ENCODE results near the gene RHNO1. TPM values are rescaled to one million over a fixed set of nuclear protein-coding genes. Genes with fewer than 3 reads are reported as not detected.
A peak's percentile ranks its signal among the peaks of the same experiment; 100 is the strongest.

RHNO1 gene
- total and polyA plus RNA-seq, 4 donors = 11.0 to 19.0 (median 15.2) TPM

DNA sequence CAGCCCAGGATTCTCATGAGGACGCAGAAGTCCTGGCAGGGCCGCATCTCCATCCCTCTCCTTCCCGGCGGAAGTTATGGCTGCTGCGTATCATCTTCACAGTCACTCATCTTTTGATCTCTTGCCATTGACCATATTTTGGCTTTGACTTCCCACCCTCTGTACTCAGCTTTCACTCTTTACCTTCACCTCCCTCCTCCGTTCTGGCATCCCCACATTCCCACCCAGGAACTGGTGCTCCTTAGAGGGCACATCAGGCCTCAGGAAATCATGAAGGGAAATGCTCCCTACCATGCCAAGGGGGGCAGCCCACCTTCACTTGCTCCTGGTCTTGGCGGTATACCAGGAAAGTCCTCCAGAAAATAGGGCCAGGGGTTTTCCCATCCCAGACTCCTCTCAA lies 21.5 kb upstream of the RHNO1 start:
- ATAC-seq (ENCODE audit: insufficient read depth, low FRiP score) (no peak), DNase-seq (no peak)
- Histone ChIP-seq H3K27me3 (ENCODE audit: control insufficient read depth in 3 of 3, insufficient read depth in 3 of 3, low read length in 2 of 3) (no peaks in the 10 kb centered on the region), H3K4me3 (no peak overlapping the region), H3K9ac (ENCODE audit: insufficient read depth in 1 of 2, low read length in 2 of 2) (no peak overlapping the region), H3K4me1 (ENCODE audit: control insufficient read depth in 5 of 5, insufficient read depth in 5 of 5, low read length in 5 of 5) (no peaks in the 10 kb centered on the region), H3K27ac (ENCODE audit: low read depth in 1 of 2, low read length in 1 of 2) (no peak overlapping the region), H3K9me3 (ENCODE audit: control insufficient read depth in 4 of 4, insufficient read depth in 3 of 4, low read length in 3 of 4) (no peaks in the 10 kb centered on the region), H3K36me3 (ENCODE audit: control insufficient read depth in 4 of 4, insufficient read depth in 4 of 4, low read length in 4 of 4) (peaks cover 0 to 9% (median 5%) of the 10 kb centered on the region in 4 donors)
- 90 to 97% methylated on average over 7 of the region's 7 CpGs for WGBS, 2 donors
- TF ChIP-seq, protein P1, sequence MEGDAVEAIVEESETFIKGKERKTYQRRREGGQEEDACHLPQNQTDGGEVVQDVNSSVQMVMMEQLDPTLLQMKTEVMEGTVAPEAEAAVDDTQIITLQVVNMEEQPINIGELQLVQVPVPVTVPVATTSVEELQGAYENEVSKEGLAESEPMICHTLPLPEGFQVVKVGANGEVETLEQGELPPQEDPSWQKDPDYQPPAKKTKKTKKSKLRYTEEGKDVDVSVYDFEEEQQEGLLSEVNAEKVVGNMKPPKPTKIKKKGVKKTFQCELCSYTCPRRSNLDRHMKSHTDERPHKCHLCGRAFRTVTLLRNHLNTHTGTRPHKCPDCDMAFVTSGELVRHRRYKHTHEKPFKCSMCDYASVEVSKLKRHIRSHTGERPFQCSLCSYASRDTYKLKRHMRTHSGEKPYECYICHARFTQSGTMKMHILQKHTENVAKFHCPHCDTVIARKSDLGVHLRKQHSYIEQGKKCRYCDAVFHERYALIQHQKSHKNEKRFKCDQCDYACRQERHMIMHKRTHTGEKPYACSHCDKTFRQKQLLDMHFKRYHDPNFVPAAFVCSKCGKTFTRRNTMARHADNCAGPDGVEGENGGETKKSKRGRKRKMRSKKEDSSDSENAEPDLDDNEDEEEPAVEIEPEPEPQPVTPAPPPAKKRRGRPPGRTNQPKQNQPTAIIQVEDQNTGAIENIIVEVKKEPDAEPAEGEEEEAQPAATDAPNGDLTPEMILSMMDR (IDR thresholded peaks at IDR 0.05; ENCODE audit: control extremely low read depth, extremely low read depth) = no peak

DNA sequence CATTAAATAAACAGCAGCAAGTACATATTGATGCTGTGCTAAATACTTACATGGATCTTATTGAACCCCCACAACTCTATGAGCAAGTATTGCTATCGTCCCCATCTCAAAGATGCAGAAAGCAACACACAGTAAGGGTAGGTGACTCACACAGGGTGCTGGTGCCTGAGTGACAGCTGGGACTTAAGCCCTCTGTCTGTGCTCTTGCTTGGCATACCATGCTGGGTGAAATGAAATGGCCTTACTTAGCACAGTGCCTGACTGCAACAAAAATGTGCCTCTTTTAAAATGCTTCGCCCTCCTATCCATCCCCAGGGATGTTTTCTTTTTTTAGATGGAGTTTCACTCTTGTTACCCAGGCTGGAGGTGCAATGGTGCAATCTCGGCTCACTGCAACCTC lies 21.0 kb upstream of the RHNO1 start:
- Histone ChIP-seq H3K9ac (ENCODE audit: insufficient read depth in 1 of 2, low read length in 2 of 2) (no peak overlapping the region), H3K4me1 (ENCODE audit: control insufficient read depth in 5 of 5, insufficient read depth in 5 of 5, low read length in 5 of 5) (no peaks in the 10 kb centered on the region), H3K27ac (ENCODE audit: low read depth in 1 of 2, low read length in 1 of 2) (no peak overlapping the region), H3K4me3 (no peak overlapping the region), H3K36me3 (ENCODE audit: control insufficient read depth in 4 of 4, insufficient read depth in 4 of 4, low read length in 4 of 4) (peaks cover 0 to 9% (median 5%) of the 10 kb centered on the region in 4 donors), H3K9me3 (ENCODE audit: control insufficient read depth in 4 of 4, insufficient read depth in 3 of 4, low read length in 3 of 4) (no peaks in the 10 kb centered on the region), H3K27me3 (ENCODE audit: control insufficient read depth in 3 of 3, insufficient read depth in 3 of 3, low read length in 2 of 3) (no peaks in the 10 kb centered on the region)
- no peak for DNase-seq
- no peak for ATAC-seq (ENCODE audit: insufficient read depth, low FRiP score)
- WGBS, 2 donors = 93 to 94% methylated on average over 3 of the region's 3 CpGs
- TF ChIP-seq, protein P1 (IDR thresholded peaks at IDR 0.05; ENCODE audit: control extremely low read depth, extremely low read depth) = no peak

DNA sequence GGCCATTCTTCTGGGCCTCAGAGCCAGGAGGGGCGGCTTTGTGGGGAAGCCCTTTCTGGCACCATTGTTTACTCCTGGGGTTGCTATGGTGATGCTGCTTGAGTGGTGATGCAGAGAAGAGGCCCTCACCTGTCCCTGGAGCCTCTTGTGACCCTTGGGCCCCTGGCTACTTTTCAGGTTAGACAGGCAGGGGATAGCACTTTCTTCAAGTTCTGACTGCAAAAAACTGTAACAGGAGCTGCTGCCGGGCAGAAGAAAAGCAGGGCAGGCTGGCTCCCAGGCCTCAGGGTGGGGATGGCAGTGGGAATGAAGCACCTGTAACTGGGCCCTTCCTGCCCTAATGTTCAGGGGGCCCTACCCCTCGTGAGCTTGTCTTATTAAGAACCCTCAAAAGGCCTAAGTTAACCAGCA lies 20.0 kb upstream of the RHNO1 start, which contains the start of gene TEX52:
TSS of gene TEX52 (minus strand) at position 19 of the 411 bp plus-strand sequence. CDS start at position 6, 13 bp downstream.
- H3K27ac ChIP-seq (ENCODE audit: low read depth in 1 of 2, low read length in 1 of 2) = no peak within 1 kb of the TSS
- H3K4me1 ChIP-seq (ENCODE audit: control insufficient read depth in 5 of 5, insufficient read depth in 5 of 5, low read length in 5 of 5) = no peaks in the 10 kb centered on the region
- ATAC-seq (ENCODE audit: insufficient read depth, low FRiP score) (no peak), DNase-seq (peak; percentile 31 to 64 (median 41))
- peaks cover 0 to 9% (median 4%) of the 10 kb centered on the region in 4 donors for H3K36me3 ChIP-seq (ENCODE audit: control insufficient read depth in 4 of 4, insufficient read depth in 4 of 4, low read length in 4 of 4)
- 78 to 93% methylated on average over 3 of the region's 3 CpGs for WGBS, 2 donors
- no peak within 1 kb of the TSS for H3K9ac ChIP-seq (ENCODE audit: insufficient read depth in 1 of 2, low read length in 2 of 2)
- no peaks in the 10 kb centered on the region for H3K9me3 ChIP-seq (ENCODE audit: control insufficient read depth in 4 of 4, insufficient read depth in 3 of 4, low read length in 3 of 4)
- TF ChIP-seq, protein P1 (IDR thresholded peaks at IDR 0.05; ENCODE audit: control extremely low read depth, extremely low read depth) = no peak
- no peak within 1 kb of the TSS for H3K4me3 ChIP-seq
- H3K27me3 ChIP-seq (ENCODE audit: control insufficient read depth in 3 of 3, insufficient read depth in 3 of 3, low read length in 2 of 3) = no peaks in the 10 kb centered on the region

DNA sequence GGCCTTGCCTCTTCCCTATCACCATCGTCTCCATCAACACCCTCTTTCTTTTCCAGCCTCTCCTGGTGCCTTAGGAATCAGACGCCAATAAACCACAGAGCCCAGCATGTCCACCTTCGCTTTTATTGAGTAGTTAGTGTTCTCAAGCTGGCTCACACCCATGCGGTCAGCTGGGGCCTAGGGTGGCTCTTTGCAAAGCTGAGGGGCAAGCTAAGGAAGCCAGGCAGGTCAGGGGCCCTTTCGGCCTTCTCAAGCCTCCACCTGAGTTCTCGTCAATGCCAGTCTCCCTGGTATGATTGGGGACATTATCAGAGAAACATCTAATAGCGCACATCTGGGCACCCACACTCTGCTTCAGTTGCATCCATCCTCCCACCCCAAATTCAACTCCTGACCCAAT lies 19.4 kb upstream of the RHNO1 start:
- H3K4me3 ChIP-seq = no peak overlapping the region
- no peak overlapping the region for H3K9ac ChIP-seq (ENCODE audit: insufficient read depth in 1 of 2, low read length in 2 of 2)
- H3K4me1 ChIP-seq (ENCODE audit: control insufficient read depth in 5 of 5, insufficient read depth in 5 of 5, low read length in 5 of 5) = no peaks in the 10 kb centered on the region
- peaks cover 0 to 9% (median 4%) of the 10 kb centered on the region in 4 donors for H3K36me3 ChIP-seq (ENCODE audit: control insufficient read depth in 4 of 4, insufficient read depth in 4 of 4, low read length in 4 of 4)
- 95 to 96% methylated on average over 7 of the region's 7 CpGs for WGBS, 2 donors
- ATAC-seq (ENCODE audit: insufficient read depth, low FRiP score) (no peak), DNase-seq (no peak)
- H3K27me3 ChIP-seq (ENCODE audit: control insufficient read depth in 3 of 3, insufficient read depth in 3 of 3, low read length in 2 of 3) = no peaks in the 10 kb centered on the region
- H3K9me3 ChIP-seq (ENCODE audit: control insufficient read depth in 4 of 4, insufficient read depth in 3 of 4, low read length in 3 of 4) = no peaks in the 10 kb centered on the region
- no peak overlapping the region for H3K27ac ChIP-seq (ENCODE audit: low read depth in 1 of 2, low read length in 1 of 2)
- TF ChIP-seq, protein P1 (IDR thresholded peaks at IDR 0.05; ENCODE audit: control extremely low read depth, extremely low read depth) = no peak

Measured in lung (tissue), 12 donors.